Trophoblast cell (in vitro differentiated cells and primary cell): ENCODE data around the gene BSND.
A peak's percentile ranks its signal among the peaks of the same experiment; 100 is the strongest.

Experiments used
- DNase-seq, 2 donors: peaks; one replicate each; pipeline ENCODE4 v3.0.0-alpha.2; 2016
- H2AFZ ChIP-seq: 2 replicates; pipeline ENCODE4 v1.6.1; 2013; ENCODE audit warnings: low read length, moderate library complexity, mild to moderate bottlenecking; ENCODE audit not compliant: insufficient read depth, poor library complexity
- H2AK5ac ChIP-seq: 2 replicates; pipeline ENCODE4 v1.6.1; 2013; ENCODE audit warnings: mild to moderate bottlenecking, low read length
- H2BK120ac ChIP-seq: 2 replicates; pipeline ENCODE4 v1.6.1; 2013; ENCODE audit warnings: low read length, mild to moderate bottlenecking, moderate library complexity; ENCODE audit not compliant: insufficient read depth, poor library complexity
- H2BK12ac ChIP-seq: 2 replicates; pipeline ENCODE4 v1.6.1; 2013; ENCODE audit warnings: mild to moderate bottlenecking, low read length, moderate library complexity
- H2BK5ac ChIP-seq: 2 replicates; pipeline ENCODE4 v1.6.1; 2013; ENCODE audit warnings: low read length, low read depth, moderate library complexity, mild to moderate bottlenecking; ENCODE audit not compliant: poor library complexity
- H3K14ac ChIP-seq: 2 replicates; pipeline ENCODE4 v1.6.1; 2013; ENCODE audit warnings: mild to moderate bottlenecking, low read length
- H3K18ac ChIP-seq: 2 replicates; pipeline ENCODE4 v1.6.1; 2013; ENCODE audit warnings: mild to moderate bottlenecking, low read length
- H3K23ac ChIP-seq: 2 replicates; pipeline ENCODE4 v1.6.1; 2013; ENCODE audit warnings: low read length
- H3K27ac ChIP-seq: 2 replicates; pipeline ENCODE4 v1.5.1; 2013; ENCODE audit warnings: low read depth, mild to moderate bottlenecking, inconsistent platforms, low read length, moderate library complexity
- H3K27me3 ChIP-seq: 2 replicates; pipeline ENCODE4 v1.6.1; 2013; ENCODE audit warnings: inconsistent platforms, mild to moderate bottlenecking, low read length, moderate library complexity; ENCODE audit not compliant: insufficient read depth
- H3K36me3 ChIP-seq, 2 experiments: 1 replicate in 1 of 2; 2 replicates in 1 of 2; pipeline ENCODE4 v1.6.1; 2013; ENCODE audit warnings: low read length in 2 of 2, mild to moderate bottlenecking in 2 of 2, moderate library complexity in 1 of 2; ENCODE audit not compliant: insufficient read depth in 2 of 2, control insufficient read depth in 1 of 2
- H3K4ac ChIP-seq: 2 replicates; pipeline ENCODE4 v1.6.1; 2013; ENCODE audit warnings: low read depth, mild to moderate bottlenecking, low read length, moderate library complexity
- H3K4me1 ChIP-seq, 2 experiments: 1 replicate in 1 of 2; 2 replicates in 1 of 2; pipeline ENCODE4 v1.6.1; 2013; ENCODE audit warnings: low read length in 2 of 2, mild to moderate bottlenecking in 2 of 2, moderate library complexity in 1 of 2; ENCODE audit not compliant: insufficient read depth in 2 of 2, control insufficient read depth in 1 of 2
- H3K4me2 ChIP-seq: 2 replicates; pipeline ENCODE4 v1.6.1; 2013; ENCODE audit warnings: inconsistent platforms, mild to moderate bottlenecking, low read length, moderate library complexity
- H3K4me3 ChIP-seq: 2 replicates; pipeline ENCODE4 v1.5.1; 2013; ENCODE audit warnings: mild to moderate bottlenecking, low read depth, low read length, inconsistent platforms
- H3K79me1 ChIP-seq: one replicate; pipeline ENCODE4 v1.6.1; 2013; ENCODE audit warnings: low read length
- H3K79me2 ChIP-seq: 2 replicates; pipeline ENCODE4 v1.6.1; 2013; ENCODE audit warnings: low read length, mild to moderate bottlenecking; ENCODE audit not compliant: control insufficient read depth, insufficient read depth, poor library complexity
- H3K9ac ChIP-seq: 2 replicates; pipeline ENCODE4 v1.6.1; 2013; ENCODE audit warnings: mild to moderate bottlenecking, low read length
- H3K9me3 ChIP-seq: 2 replicates; pipeline ENCODE4 v1.6.1; 2013; ENCODE audit warnings: low read depth, mild to moderate bottlenecking, control low read depth, inconsistent platforms, low read length; ENCODE audit not compliant: insufficient read depth
- H4K12ac ChIP-seq: 2 replicates; pipeline ENCODE4 v1.6.1; 2013; ENCODE audit warnings: low read depth, mild to moderate bottlenecking, low read length, moderate library complexity
- H4K8ac ChIP-seq: 2 replicates; pipeline ENCODE4 v1.6.1; 2013; ENCODE audit warnings: low read depth, mild to moderate bottlenecking, low read length, moderate library complexity
- H4K91ac ChIP-seq: one replicate; pipeline ENCODE4 v1.6.1; 2013; ENCODE audit warnings: low read depth, mild to moderate bottlenecking, low read length, moderate library complexity
- WGBS: extraction: QIAGEN DNeasy Blood & Tissue Kit; methylation state at CpG from one replicate; pipeline ENCODE4 v1.1.7; 2013; ENCODE audit warnings: missing lambda C conversion rate; ENCODE audit not compliant: insufficient read length, insufficient coverage; ENCODE audit errors: extremely low coverage; 5-methylcytosine and 5-hydroxymethylcytosine counted together

The BSND gene

DNA sequence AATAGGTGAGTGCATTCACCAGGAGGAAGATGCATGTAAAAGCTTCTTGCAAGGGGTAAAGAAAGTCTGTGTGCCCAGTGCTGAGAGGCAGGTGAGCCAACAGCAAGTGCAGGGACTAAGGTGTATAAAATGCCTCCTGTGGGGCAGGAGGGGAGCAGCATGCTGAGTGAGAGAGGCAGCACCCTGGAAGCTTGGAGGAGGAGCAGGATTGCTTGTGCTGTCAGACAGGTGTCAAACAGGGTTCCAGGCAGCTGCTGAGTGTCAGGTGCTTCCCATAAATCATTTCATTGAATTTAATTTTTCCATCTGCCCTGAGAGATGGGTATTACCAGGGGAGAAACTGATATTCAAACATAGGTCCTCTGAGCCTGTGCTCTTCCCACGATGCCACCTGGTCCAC, 13.9 kb downstream of the BSND start:
- no CpG with 5 or more reads among the region's 1 CpG for WGBS
- Histone ChIP-seq H4K8ac (no peak overlapping the region), H3K18ac (no peak overlapping the region), H3K9ac (no peak overlapping the region), H3K4me2 (no peak overlapping the region), H2BK5ac (no peak overlapping the region), H3K4ac (no peak overlapping the region), H2AFZ (no peak overlapping the region), H3K79me1 (no peaks in the 10 kb centered on the region), H3K36me3 (no peaks in the 10 kb centered on the region), H3K14ac (no peak overlapping the region), H3K4me3 (no peak overlapping the region), H3K27ac (no peak overlapping the region), H3K23ac (no peak overlapping the region), H3K79me2 (no peaks in the 10 kb centered on the region), H2BK12ac (no peak overlapping the region), H4K91ac (no peak overlapping the region), H3K27me3 (no peaks in the 10 kb centered on the region), H2BK120ac (no peak overlapping the region), H2AK5ac (no peak overlapping the region), H3K4me1 (no peaks in the 10 kb centered on the region), H3K9me3 (peaks cover 8% of the 10 kb centered on the region), H4K12ac (no peak overlapping the region)
- DNase-seq, result no peak

DNA sequence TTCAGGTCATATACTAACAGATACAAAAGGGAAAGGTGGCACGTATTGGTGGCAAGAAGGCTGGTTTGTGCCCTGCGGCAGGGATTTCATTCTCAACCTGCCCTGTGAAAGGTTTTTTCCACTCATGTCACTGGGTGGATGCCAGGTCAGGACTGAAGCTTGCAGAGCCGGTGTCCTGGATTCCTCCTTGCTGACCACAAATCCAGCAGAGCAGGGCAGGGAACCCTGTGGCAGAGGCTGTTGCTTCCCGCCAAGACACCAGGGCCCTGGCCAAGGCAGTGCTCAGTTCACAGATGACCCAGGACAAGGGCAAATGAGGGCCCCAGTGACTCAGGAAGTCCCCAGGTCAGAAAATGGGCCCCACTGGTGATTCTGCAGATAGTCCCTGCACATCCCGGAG, 16.4 kb downstream of the BSND start:
- Histone ChIP-seq H3K27me3 (no peaks in the 10 kb centered on the region), H2BK12ac (no peak overlapping the region), H3K14ac (no peak overlapping the region), H3K36me3 (no peaks in the 10 kb centered on the region), H3K18ac (no peak overlapping the region), H3K4ac (no peak overlapping the region), H3K79me1 (no peaks in the 10 kb centered on the region), H3K4me3 (no peak overlapping the region), H2BK120ac (no peak overlapping the region), H4K8ac (no peak overlapping the region), H3K23ac (no peak overlapping the region), H2AFZ (no peak overlapping the region), H3K79me2 (no peaks in the 10 kb centered on the region), H2AK5ac (no peak overlapping the region), H3K4me1 (peaks cover 0 to 3% of the 10 kb centered on the region in 2 experiments), H3K27ac (no peak overlapping the region), H2BK5ac (no peak overlapping the region), H3K4me2 (no peak overlapping the region), H3K9ac (no peak overlapping the region), H4K12ac (no peak overlapping the region), H4K91ac (no peak overlapping the region), H3K9me3 (no peaks in the 10 kb centered on the region)
- no peak for DNase-seq
- no CpG with 5 or more reads among the region's 5 CpGs for WGBS

DNA sequence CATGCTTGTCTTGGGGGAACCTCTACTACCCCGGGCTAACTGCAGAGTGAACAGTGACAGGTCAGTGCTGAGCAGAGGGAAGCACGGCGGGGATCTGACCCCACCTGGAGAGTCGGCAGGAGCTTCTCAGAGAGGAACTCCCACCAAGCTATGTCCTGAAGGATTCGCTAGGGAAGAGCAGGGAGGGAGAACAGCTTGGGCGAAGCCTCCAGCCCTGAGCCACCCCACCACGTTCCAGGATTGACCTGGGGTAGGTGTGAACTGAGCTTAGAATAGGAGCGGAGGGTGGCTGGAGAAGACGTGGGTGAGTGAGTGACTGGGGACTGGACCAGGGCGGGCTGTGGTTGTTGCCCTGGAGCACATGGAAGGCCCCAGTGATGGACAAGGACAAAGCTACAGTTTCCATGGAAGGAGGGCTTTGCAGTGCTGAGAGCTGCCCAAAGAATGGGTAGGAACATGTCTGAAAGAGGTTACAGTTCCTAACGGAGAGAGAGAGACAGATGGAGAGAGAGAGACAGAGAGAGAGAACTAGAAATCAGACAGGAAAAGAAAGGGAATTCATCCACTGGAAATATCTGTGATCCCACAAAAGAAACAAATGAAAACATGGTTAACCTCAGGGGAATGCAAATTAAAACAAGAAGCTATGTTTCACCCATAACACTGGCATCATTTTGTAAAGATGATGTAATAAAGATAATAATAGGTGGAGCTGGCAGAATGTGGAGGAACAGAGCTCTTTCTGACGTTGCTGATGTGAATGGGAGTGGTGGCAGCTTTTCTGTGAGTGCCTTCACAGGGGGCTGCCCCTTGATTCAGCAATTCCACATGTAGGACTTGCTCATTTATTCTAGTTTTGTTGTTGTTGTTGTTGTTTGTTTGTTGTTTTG, 17.2 kb downstream of the BSND start:
- Histone ChIP-seq H3K27ac (no peak overlapping the region), H3K79me2 (no peaks in the 10 kb centered on the region), H3K36me3 (no peaks in the 10 kb centered on the region), H3K9ac (peak overlapping the region; percentile 19), H3K27me3 (no peaks in the 10 kb centered on the region), H3K14ac (no peak overlapping the region), H4K8ac (no peak overlapping the region), H4K91ac (no peak overlapping the region), H4K12ac (no peak overlapping the region), H3K4ac (no peak overlapping the region), H2BK120ac (no peak overlapping the region), H3K4me3 (no peak overlapping the region), H3K9me3 (no peaks in the 10 kb centered on the region), H2BK5ac (no peak overlapping the region), H3K4me2 (no peak overlapping the region), H2AK5ac (no peak overlapping the region), H2AFZ (no peak overlapping the region), H3K18ac (no peak overlapping the region), H3K79me1 (no peaks in the 10 kb centered on the region), H3K4me1 (peaks cover 0 to 3% of the 10 kb centered on the region in 2 experiments), H3K23ac (no peak overlapping the region), H2BK12ac (no peak overlapping the region)
- WGBS, result no CpG with 5 or more reads among the region's 12 CpGs
- DNase-seq, result no peak

DNA sequence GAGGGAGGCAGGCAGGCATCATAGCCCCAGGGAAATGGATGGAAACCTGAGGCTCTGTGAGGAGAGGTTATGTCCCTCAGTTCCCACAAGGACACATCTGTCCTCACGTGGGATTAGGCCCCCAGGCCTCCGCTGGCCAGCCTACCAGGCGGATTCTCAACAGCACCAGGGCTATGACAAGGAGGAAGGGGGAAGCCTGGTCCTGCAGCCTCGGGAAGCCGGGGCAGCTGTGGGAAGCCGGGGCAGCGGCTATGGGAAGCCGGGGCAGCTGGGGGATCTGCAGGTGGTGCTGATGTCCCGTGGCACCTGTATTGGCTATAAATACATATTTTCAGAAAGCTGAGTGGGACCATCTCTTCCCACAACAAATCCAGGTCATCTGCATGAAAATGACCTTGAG, 19.7 kb downstream of the BSND start:
- H2AK5ac ChIP-seq, result no peak overlapping the region
- H3K27me3 ChIP-seq, result no peaks in the 10 kb centered on the region
- H3K4ac ChIP-seq, result no peak overlapping the region
- H3K18ac ChIP-seq, result no peak overlapping the region
- no peak overlapping the region for H2AFZ ChIP-seq
- peaks cover 0 to 3% of the 10 kb centered on the region in 2 experiments for H3K4me1 ChIP-seq
- WGBS, result no CpG with 5 or more reads among the region's 9 CpGs
- H3K23ac ChIP-seq, result no peak overlapping the region
- H4K8ac ChIP-seq, result no peak overlapping the region
- no peak overlapping the region for H4K12ac ChIP-seq
- peaks cover 3% of the 10 kb centered on the region for H3K79me1 ChIP-seq
- H3K79me2 ChIP-seq, result no peaks in the 10 kb centered on the region
- no peak overlapping the region for H3K4me2 ChIP-seq
- no peak overlapping the region for H3K27ac ChIP-seq
- no peaks in the 10 kb centered on the region for H3K9me3 ChIP-seq
- H2BK120ac ChIP-seq, result no peak overlapping the region
- no peak overlapping the region for H4K91ac ChIP-seq
- H3K4me3 ChIP-seq, result no peak overlapping the region
- no peak for DNase-seq
- no peak overlapping the region for H2BK5ac ChIP-seq
- no peak overlapping the region for H3K9ac ChIP-seq
- no peak overlapping the region for H2BK12ac ChIP-seq
- no peaks in the 10 kb centered on the region for H3K36me3 ChIP-seq
- H3K14ac ChIP-seq, result no peak overlapping the region
